ENCODE data around the gene KRAS.
"Not testable (repeated sequence)": the region's sequence is repeated elsewhere in the genome, so short reads cannot be mapped to it uniquely, and the experiment has no call there.

Gene KRAS

DNA sequence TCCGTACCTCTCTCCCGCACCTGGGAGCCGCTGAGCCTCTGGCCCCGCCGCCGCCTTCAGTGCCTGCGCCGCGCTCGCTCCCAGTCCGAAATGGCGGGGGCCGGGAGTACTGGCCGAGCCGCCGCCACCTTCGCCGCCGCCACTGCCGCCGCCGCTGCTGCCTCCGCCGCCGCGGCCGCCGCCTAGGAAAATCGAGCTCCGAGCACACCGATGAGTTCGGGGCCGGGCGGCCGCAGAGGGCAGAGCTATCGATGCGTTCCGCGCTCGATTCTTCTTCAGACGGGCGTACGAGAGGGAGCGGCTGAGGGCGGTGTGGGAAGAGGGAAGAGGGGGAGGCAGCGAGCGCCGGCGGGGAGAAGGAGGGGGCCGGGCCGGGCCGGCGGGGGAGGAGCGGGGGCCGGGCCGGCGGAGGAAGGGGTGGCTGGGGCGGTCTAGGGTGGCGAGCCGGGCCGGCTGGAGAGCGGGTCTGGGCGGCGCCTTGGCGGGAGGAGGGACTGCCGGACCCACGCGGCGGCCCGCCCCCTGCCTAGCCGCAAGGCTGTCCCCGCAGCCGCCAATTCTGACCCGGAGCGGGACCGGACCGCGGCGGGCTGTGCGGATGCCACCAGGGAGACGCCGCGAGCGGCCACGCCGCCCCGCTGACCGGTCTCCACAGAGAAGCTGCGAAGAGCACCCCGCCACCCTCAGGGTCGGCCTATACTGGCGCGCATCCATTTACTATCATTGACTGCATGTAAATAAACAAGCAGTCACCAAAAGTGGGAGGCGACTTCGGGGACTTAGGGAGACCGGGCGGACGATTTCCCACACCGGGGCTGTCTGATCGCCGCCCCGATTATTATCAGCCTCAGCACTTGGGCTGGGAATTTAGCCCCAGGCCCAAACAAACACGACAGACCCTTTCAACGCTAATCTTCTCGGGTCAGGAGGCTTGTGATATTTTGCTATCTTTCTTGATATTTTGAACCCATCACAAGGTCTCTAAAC lies at the start of gene KRAS:
Gene KRAS (minus strand): TSS at position 186 of the 987 bp plus-strand sequence.
- DNase-seq (ENCODE audit: low read depth), result peak; percentile 98

DNA sequence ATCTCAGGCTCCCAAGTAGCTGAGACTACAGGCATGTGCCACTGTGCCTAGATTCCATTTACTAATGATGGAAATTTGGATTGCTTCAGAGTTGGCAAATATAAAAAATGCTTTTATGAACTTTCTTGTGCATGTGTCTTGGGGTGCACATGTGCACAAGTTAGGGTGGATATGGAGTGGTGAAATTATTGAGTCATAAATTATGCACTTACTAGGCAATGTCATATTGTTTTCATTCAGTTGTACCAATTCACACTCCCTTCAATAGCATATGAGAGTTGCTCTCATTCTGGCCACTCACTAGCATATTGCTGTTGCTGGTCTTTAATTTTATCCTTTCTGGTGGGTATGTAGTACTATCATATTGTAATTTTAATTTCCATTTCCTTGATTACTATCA lies 45.7 kb upstream of the KRAS start:
- no peak for DNase-seq (ENCODE audit: low read depth)

DNA sequence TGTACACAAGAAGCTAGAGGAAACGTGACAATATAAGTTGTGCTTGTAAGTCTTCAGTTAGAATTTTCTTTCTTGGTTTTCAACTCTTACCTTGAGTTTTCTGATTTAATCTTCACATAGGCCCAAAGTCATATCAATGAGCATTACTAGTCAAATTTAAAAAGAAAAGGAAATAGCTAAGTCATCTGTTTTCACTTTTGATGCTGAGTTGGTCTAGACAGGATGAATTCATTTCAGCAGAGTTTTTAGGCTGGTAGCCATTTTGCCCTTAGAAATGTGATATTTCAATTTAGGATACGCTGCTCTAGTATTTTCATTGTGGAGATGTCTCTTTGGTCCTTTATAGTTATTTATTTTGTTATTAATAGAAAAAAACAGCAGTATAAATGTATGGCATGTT lies 44.6 kb upstream of the KRAS start:
- no peak for DNase-seq (ENCODE audit: low read depth)

DNA sequence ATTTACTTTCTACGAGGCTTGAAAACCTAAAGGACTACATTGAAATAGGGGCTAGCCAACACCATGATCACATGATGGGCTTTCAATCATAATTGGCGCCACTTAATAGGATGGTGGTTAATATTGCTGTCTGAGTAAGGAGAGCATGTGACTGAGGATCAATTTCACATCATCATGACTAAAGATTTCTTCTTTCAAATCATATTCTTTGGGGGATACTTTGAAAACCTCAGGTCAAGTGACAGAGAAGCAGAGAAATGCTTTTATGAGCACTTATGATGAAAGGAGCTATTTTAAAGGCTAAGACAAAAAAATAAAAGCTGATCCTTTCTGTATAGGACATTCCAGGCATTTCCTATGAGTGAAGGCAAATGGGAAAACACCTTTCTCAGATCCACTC lies 42.9 kb upstream of the KRAS start:
- DNase-seq (ENCODE audit: low read depth), result no peak

DNA sequence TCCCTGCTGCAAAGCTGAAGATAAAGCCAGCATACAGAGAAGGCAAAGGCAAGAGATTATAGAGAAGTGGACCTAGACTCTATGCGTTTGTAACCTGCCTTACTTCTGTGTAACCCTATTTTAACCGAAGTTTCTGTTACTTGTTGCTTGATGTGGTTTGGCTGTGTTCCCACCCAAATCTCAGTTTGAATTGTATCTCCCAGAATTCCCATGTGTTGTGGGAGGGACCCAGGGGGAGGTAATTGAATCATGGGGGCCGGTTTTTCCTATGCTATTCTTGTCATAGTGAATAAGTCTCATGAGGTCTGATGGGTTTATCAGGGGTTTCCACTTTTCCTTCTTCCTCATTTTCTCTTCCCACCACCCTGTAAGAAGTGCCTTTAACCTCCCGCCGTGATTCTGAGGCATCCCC lies 42.1 kb upstream of the KRAS start:
- not testable (repeated sequence) for DNase-seq (ENCODE audit: low read depth)

DNA sequence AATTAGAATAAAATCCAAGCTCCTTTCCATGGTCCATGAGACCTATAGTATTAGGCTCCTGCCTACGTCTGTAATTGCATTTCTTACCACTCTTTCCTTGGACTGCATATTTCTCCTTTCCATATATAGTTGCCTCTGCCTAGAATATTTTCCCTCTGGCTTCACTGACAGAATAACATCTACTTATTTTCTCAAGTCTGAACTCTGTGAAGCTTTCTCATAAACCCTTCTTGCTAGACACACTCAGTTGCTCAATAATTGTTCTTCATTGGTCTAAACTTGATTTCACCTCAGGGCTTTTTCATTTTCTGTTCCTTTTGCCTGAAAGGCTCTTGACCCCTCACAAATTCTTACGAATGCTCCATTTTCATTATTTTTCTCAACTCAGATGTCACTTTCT lies 36.9 kb upstream of the KRAS start:
- no peak for DNase-seq (ENCODE audit: low read depth)

DNA sequence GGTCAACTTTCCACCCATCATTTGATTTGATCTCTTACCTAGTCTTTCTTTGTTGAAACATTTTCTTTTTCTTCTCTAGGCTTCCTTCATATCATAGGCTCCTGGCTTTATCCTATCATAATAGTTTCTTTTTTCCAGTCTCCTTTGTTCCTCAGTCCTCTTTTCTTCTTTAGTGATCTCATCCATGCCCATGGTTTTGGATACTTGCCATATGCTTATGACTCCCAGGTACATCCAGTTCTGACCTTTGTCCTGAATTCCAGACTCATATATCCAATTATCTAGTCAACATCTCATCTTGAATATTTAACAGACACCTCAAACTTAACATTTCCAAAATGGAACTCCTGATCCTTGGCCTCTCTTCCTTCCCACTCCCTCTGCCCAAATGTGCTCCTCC lies 36.1 kb upstream of the KRAS start:
- DNase-seq (ENCODE audit: low read depth), result no peak

DNA sequence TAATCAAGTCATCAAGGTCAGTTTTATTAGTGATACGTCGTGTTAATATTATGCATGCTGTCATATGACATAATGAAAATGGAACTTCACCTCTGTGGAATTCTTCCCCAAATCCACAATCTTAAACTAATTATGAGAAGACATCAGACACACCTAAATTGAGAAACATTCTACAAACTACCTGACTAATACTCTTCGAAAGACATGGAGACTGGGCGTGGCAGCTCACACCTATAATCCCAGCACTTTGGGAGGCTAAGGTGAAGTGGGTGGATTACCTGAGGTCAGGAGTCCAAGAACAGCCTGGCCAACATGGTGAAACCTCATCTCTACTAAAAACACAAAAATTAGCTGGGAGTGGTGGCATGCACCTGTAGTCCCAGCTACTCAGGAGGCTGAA lies 33.3 kb upstream of the KRAS start:
- DNase-seq (ENCODE audit: low read depth), result no peak

DNA sequence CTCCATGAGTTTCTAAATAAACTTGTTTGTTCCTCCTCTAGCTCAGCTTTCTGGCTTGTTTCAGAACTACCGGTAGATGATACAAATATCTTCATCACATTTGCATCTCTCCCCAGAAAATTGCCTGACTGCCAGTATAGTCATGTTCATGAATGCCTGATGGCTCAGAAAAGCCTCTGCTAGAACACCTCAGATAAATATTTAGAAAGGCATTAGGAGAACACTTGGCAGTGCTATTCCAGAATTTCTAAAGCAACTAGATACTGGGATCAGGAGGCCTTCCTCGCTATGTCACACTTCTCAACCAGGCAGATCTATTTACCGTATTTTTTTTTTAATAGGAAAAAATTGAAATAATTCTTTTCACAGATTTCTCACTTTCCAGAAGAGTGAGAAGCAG lies 32.3 kb upstream of the KRAS start:
- no peak for DNase-seq (ENCODE audit: low read depth)

DNA sequence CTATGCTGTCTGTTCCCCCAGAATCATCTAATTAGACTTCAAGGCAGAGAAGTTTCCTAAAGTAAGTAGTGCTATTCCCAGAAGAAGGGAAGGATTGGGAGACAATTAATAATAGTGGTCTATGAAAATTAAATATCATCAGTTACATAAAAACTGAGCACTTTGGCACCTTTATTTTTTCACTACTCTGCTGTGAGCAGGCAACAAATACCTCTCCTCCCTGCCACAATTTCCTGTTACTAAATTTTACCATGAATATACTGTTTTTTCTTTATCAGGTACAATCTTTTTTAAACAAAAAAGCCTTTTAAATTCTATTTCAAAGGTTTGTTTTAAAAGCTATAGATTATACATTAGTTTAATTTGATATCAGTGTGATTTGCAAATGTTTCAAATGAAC lies 29.4 kb upstream of the KRAS start:
- DNase-seq (ENCODE audit: low read depth), result no peak

DNA sequence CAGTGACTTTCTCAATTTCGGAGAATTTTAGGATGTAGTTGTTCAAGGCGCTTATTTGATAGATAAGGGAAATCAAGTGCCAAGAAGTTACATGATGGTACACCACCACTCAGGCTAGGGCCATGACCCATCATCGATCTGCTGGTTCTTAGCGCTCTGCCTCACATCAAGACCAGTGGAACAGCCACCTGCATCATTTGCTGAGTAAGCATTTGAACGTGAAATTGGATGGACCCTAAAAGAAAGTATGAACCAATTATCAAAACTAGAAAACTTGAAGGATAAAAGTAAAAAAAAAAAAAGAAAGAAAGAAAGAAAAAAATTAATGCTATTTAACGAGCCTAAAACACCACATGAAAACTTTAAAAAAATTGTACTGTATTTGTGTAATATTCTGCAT lies 27.5 kb upstream of the KRAS start:
- no peak for DNase-seq (ENCODE audit: low read depth)

DNA sequence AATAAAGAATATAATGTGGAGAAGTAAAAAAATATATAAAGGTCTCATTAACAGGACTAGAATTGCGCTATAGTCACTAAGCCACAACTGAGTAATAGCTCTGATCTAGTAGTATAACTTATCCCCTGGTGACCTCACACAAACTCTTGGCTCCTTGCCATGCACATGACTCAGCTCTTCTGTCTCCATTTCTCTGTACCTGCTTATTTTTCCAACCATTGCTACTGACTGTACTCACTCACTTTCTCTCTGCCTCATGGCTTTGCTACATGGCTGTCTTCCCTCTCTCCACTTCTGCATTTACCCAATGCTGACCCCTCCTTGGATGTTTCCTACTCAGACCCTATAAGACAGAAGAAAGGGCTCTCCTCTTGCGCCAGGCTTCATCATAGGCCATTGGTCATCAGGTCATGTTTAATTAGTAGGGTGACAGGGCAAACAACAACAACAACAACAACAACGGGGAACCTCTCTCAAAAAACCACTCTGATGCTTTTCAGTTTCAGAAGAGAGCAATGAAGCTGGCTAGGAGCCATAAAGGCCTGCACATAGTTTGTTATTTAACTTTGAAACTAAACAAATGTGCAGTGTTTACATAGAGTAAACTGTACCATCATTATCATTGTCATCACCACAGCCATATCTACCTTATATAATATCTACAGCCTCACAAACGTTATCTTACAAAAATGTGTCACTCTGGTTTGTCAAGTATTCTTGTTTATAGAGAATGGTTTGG lies 25.6 kb upstream of the KRAS start:
- peak; percentile 87 for DNase-seq (ENCODE audit: low read depth)

DNA sequence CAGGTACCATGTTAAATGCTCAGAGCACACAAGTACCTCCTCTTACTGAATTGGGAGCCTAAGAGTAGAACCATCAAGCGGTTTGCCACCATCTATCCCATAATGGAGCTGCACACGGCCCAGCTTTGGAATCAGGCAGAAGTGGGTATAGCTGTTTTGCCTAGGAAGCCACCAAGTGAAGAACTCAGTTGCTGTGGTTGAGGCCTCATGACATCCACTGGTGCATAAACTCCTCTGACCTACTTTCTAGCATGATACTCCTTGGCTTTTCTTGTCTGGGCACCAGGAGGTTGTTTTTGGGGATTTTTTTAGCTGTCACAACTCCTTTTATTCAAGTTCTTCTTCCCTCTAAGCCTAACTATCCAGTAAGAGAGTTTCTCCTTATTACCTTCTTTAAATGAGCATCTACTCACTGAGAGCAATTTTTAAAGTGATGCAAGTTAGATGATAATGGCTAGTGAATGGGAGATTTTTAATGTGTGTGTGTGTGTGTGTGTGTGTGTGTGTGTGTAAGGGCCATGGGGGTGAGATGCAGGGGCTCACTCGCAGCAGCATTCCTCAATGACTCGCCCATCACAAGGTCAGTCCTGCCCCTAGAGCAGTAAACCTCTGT lies 20.9 kb upstream of the KRAS start:
- no peak for DNase-seq (ENCODE audit: low read depth)

DNA sequence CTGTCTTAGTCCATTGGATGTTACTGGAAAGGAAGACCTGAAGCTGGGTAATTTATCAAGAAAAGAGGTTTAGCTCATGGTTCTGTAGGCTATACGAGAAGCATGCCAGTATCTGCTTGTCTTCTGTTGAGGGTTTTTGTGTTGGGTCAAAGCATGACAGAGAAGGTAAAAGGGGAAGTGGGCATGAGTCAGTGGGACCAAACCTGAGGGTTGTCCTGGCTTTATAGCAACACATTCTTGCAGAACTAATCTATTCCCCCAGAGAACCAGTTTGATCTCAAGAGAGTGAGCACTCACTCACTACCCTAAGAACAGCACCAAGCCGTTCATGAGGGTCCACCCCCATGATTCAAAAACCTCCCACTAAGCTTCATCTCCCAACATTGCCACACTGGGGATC lies 19.0 kb upstream of the KRAS start:
- no peak for DNase-seq (ENCODE audit: low read depth)

DNA sequence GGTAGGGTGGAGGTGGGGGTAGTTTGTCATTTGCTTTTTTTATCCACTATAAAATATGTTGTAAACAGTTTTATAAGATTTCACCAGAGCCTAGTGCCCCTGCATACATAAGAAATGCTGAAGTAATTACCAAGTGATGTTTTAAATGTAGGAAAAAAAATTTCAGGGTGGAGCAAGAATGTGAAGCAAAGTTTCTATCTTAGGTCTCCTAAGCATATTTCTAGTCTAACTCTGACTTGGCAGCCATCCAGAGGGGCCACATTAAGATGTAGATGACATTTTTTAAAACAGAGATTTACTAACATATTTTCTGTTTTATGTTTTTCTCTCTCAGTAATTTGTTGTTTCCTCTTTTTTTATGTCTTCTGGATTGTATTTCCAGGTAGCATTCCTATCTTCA lies 15.8 kb upstream of the KRAS start:
- DNase-seq (ENCODE audit: low read depth), result peak; percentile 48

DNA sequence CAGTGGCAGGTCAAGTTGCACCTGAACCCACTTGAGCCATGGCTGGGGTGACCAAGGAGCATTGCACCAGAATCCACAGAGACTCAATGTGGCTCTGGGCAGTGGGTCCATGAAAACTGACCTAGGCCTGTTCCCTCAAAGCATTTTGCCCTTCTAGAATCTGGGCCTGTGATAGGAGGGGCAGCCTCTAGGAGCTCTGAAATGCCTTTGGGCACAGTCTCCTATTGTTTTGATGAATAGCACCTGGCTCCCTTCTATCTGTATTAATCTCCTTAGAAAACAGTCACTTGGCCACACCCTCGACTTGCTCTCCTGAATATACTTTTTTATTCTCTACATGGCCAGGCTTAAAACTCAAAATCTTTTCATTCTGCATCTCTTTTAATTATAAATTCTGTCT lies 14.1 kb upstream of the KRAS start:
- no peak for DNase-seq (ENCODE audit: low read depth)

DNA sequence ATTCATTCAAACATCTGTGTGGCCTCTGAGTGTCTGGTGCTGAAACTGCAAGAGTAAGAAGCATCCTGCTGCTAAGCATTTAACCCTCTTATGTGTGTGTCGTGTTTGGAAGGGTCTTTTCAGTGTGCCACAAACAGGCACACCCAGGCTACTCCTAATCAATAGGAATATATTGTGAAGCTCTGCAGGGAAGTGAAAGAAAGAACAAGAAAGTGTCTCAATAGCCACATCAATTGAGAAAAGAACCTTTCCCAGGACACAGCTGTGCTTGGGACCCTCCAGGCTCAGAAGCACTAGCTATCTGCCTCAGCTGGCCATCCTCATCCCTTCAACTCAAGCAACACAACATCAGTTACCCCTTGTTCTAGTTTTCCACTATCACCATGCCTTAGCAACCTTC lies 13.4 kb upstream of the KRAS start:
- DNase-seq (ENCODE audit: low read depth), result no peak

DNA sequence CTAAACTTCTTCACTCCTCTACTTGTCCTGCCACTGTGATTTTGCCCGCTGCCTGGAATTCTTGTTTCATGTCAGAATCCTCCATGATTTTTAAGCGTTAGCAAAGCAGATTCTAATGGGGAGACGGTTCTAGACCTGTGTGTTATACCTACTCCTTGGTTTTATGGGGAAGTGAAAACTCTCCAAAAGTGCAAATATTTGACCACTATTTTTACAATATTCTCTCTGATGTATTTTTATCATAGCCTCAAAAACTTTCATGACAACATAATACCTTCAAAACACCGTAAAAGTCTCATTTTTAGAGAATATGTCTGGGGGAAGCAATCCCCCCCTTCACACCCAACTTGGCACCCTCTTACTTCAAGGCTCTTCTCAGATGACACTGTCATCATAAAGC lies 12.9 kb upstream of the KRAS start:
- no peak for DNase-seq (ENCODE audit: low read depth)

DNA sequence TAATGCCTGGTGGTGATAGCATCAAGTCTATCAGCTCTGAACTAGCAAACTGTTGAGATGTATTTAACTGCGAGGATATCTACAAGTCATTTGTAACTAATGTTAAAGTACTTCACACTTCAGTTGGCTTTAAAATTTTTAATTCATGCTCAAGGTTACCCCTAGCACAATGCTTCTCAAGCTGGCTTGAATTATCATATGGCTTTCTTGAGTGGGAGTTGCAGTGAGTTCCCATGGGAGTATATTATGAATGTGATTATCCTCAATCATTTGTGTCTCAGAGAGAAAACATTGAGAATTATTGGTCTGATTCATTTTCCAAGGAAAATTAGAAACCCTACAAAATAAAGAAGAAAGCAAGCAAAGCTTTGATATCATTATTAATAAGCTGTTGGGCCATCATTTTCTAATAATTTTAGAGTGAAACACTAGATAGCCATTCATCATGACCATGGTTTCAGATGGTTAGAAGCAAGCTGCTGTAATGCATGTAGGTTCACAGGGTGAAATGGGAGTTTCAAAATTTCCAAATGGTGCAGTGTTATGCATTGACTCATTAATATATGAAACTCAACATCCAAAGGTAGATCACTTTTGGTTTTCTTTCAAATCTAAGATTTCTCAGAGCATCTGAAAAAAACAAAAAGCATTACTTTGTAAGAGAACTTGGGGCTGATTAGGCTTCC lies 11.8 kb upstream of the KRAS start:
- DNase-seq (ENCODE audit: low read depth), result no peak

DNA sequence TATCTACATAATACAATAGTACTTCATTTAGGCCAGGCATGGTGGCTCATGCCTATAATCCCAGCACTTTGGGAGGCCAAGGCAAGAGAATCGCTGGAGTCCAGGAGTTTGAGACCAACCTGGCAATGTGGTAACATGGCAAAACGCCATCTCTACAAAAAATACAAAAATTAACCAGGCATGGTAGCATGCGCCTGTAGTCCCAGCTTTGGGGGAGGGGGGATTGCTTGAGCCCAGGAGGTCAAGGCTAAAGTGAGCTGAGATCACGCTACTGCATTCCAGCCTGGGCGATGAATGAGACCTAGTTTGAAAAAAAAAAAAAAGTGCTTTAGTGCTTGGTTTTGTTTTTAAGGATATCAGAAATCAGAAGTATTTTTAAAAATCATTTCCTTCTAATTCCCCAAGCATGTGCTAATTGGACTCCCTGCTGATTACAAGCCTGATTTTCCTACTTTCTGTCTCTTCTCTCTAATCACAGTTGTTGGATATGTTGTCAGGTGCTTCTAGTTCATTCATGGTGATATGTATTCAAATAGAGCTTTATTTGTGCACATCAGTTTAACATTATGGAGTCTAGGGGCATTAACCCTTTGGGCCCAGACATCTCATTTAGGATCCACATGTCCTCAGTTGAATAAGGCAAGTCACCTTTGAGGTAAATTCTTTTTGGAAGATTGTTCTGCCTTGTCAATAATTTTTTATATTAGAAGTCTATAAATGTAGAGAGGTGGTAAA lies 7.0 kb upstream of the KRAS start:
- DNase-seq (ENCODE audit: low read depth), result no peak

DNA sequence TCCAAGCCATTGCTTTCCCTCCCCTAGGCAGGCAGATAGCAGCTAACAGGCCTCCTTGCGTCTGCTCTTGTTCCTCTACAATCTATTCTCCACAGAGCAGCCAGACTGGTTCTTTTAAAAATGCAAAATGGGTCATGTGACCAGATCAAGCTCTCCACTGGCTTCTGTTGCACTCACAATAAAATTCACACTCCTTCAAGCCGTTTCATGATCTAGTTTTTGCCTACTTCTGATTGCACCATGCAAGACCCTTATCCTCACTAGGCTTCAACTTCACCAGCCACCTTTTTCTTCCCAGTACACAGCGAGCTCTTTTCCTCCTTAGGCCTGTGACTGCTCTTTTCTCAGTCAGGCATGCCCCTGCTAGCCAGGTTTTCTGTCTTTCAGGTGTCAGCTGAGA lies 6.1 kb upstream of the KRAS start:
- DNase-seq (ENCODE audit: low read depth), result no peak

DNA sequence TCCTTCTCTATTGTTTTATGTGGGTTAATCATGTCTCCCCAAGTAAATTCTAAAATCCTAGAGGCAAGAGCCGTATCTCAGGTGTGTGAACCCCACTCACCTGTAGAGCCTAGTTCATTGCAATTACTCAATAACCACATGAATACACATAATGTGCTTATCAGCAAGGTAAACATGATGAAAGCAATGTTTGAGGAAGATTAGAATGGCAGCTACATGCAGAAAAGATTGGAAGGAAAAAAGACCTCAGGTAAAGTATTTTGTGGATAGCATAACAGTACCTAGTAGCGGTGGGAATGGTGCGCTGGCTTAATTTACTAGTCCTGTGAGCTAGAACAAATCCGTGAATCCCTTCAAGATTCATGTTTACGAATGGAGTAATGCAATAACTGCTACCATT lies 5.3 kb upstream of the KRAS start:
- DNase-seq (ENCODE audit: low read depth), result no peak
